Hepatocyte (in vitro differentiated cells): ENCODE data around the gene DET1. TPM values are rescaled to one million over a fixed set of nuclear protein-coding genes. Genes with fewer than 3 reads are reported as not detected.

Experiments
- DNase-seq: peaks from one replicate; pipeline ENCODE4 v3.0.0-alpha.2; 2016; ENCODE audit warnings: low spot score
- H2AFZ ChIP-seq: fragments of 200-600 bp; sonication (generic); 2 replicates; pipeline ENCODE4 v1.6.0; 2016; ENCODE audit warnings: antibody characterized with exemption, mild to moderate bottlenecking
- H3K27ac ChIP-seq: fragments of 200-600 bp; sonication (generic); 2 replicates; pipeline ENCODE4 v1.5.1; 2016; ENCODE audit warnings: mild to moderate bottlenecking
- H3K27me3 ChIP-seq: fragments of 200-600 bp; sonication (generic); 2 replicates; pipeline ENCODE4 v1.6.1; 2016
- H3K36me3 ChIP-seq: fragments of 200-600 bp; sonication (generic); replicated peaks from 2 replicates; pipeline ENCODE4 v1.5.1; 2016; ENCODE audit warnings: low read depth; ENCODE audit not compliant: insufficient read depth
- H3K4me1 ChIP-seq: fragments of 200-600 bp; sonication (generic); 2 replicates; pipeline ENCODE4 v1.5.1; 2016; ENCODE audit warnings: mild to moderate bottlenecking, moderate library complexity; ENCODE audit not compliant: insufficient read depth
- H3K4me2 ChIP-seq: fragments of 200-600 bp; sonication (generic); 2 replicates; pipeline ENCODE4 v1.6.0; 2016
- H3K4me3 ChIP-seq: fragments of 200-600 bp; sonication (generic); 2 replicates; pipeline ENCODE4 v1.5.1; 2016; ENCODE audit warnings: mild to moderate bottlenecking
- H3K79me2 ChIP-seq: fragments of 200-600 bp; sonication (generic); 2 replicates; pipeline ENCODE4 v1.6.0; 2017; ENCODE audit warnings: mild to moderate bottlenecking
- H3K9me2 ChIP-seq: fragments of 200-600 bp; sonication (generic); replicated peaks from 2 replicates; pipeline ENCODE4 v1.6.0; 2017; ENCODE audit warnings: mild to moderate bottlenecking; ENCODE audit not compliant: insufficient read depth
- H3K9me3 ChIP-seq: fragments of 200-600 bp; sonication (generic); 2 replicates; pipeline ENCODE4 v1.5.1; 2016; ENCODE audit warnings: low read depth, mild to moderate bottlenecking
- H4K20me1 ChIP-seq: fragments of 200-600 bp; sonication (generic); 2 replicates; pipeline ENCODE4 v1.6.0; 2016; ENCODE audit warnings: mild to moderate bottlenecking; ENCODE audit not compliant: insufficient read depth, poor library complexity, severe bottlenecking
- EZH2 ChIP-seq: fragments of 200-600 bp; sonication (generic); IDR thresholded peaks from 2 replicates; pipeline ENCODE4 v1.6.1; 2016; ENCODE audit warnings: antibody characterized with exemption, mild to moderate bottlenecking, borderline replicate concordance
- EZH2phosphoT487 ChIP-seq: fragments of 200-600 bp; sonication (generic); IDR thresholded peaks from one replicate; pipeline ENCODE4 v1.6.1; 2018; ENCODE audit warnings: antibody characterized with exemption, mild to moderate bottlenecking, low read depth, moderate library complexity; ENCODE audit not compliant: unreplicated experiment, severe bottlenecking
- WGBS: methylation state at CpG from one replicate; pipeline ENCODE4 v1.1.6; 2016; ENCODE audit warnings: low lambda C conversion rate; ENCODE audit errors: missing lambda C conversion rate; 5-methylcytosine and 5-hydroxymethylcytosine counted together
- polyA plus RNA-seq: library from polyadenylated mRNA; unstranded; fragments of >200 nt; fragmentation: Nextera tagmentation; extraction: Ambion mirVana; gene quantifications from 2 replicates; pipeline ENCODE4 v1.2.1, GENCODE V29; 2016
- total RNA-seq: library from RNA; depleted of rRNA; stranded (reverse); fragments of >200 nt; gene quantifications from 2 replicates; pipeline ENCODE4 v1.2.3, GENCODE V29; 2014
- TF ChIP-seq, protein P1 (sequence below): fragments of 200-600 bp; sonication (generic); IDR thresholded peaks from 2 replicates; pipeline ENCODE4 v1.5.1; 2016; ENCODE audit warnings: antibody characterized with exemption, mild to moderate bottlenecking; ENCODE audit not compliant: poor library complexity

The DET1 gene
- total and polyA plus RNA-seq, 2 experiments from 2014 or later: 4.0 to 7.2 TPM

DNA sequence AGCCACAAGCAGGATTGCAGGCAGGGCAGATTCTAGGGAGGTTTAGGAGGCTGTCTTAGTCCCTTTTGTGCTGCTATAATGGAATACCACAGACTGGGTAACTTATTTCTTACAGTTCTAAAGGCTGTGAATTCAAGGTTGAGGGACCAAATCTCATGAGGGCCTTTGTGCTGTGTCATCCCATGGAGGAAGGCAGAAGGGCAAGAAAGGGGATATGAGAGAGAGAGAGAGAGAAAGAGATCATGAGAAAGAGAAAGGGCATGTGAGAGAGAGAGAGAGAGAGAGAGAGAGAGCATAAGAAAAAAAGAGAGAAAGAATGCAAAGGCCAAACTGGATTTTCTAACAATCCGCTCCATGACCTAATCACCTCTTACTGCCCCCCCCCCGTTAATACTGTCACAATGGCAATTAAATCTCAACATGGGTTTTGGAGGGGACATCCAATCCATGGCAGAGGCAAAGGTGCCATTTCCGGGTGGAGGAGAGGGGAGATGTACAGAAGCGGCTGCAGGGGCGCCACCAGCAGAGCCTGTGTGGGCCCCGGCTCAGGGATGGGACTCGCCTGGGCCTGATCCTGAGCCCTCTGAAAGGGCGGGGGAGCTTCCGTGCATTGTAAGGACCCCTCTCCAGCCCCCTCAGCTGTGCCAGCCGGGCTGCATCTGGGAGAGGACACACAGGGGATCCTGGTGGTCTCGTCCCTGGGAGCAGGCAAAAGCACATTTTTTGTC lies 58.5 kb downstream of the DET1 start:
- Histone ChIP-seq H3K9me2 (no peaks in the 10 kb centered on the region), H3K4me2 (no peak overlapping the region), H3K27ac (no peak overlapping the region), H3K27me3 (no peaks in the 10 kb centered on the region), H3K79me2 (no peaks in the 10 kb centered on the region), H3K4me3 (no peak overlapping the region), H3K9me3 (no peaks in the 10 kb centered on the region), H4K20me1 (no peaks in the 10 kb centered on the region), H2AFZ (no peak overlapping the region), H3K36me3 (no peaks in the 10 kb centered on the region), H3K4me1 (peaks cover 7% of the 10 kb centered on the region)
- 66% methylated on average over 11 of the region's 11 CpGs for WGBS
- DNase-seq: no peak
- TF ChIP-seq EZH2 (no peak), EZH2phosphoT487 (no peak)
- TF ChIP-seq, protein P1, sequence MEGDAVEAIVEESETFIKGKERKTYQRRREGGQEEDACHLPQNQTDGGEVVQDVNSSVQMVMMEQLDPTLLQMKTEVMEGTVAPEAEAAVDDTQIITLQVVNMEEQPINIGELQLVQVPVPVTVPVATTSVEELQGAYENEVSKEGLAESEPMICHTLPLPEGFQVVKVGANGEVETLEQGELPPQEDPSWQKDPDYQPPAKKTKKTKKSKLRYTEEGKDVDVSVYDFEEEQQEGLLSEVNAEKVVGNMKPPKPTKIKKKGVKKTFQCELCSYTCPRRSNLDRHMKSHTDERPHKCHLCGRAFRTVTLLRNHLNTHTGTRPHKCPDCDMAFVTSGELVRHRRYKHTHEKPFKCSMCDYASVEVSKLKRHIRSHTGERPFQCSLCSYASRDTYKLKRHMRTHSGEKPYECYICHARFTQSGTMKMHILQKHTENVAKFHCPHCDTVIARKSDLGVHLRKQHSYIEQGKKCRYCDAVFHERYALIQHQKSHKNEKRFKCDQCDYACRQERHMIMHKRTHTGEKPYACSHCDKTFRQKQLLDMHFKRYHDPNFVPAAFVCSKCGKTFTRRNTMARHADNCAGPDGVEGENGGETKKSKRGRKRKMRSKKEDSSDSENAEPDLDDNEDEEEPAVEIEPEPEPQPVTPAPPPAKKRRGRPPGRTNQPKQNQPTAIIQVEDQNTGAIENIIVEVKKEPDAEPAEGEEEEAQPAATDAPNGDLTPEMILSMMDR: no peak

DNA sequence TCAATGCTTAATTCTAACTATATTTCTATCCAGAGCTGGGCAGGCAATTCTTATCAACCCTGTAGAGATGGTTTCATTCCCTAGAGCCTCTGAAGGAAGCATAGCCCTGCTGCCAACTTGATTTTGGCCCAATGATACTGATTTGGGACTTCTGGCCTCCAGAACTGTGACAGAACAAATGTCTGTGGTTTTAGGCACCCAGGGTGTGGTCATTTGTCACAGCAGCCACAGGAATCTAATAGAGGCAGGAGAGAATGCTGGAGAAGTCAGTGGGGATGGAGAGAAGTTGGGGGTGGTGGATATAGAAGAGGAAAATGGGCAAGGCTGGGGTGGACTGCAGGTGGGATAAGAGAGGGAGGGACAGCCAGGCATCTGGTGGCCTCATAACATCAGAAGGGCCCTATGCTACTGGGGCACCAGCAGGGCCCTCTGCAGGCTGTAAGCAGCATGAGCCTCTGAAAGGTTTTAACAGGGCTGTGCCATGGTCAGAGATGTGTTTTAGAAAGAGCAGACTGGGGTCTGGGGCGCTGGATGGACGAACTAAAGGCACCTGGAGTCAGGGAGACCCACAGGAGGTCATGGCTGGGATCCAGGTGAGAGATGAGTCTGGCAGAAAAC lies 59.2 kb downstream of the DET1 start:
- Histone ChIP-seq H3K4me1 (peaks cover 7% of the 10 kb centered on the region), H3K79me2 (no peaks in the 10 kb centered on the region), H3K27me3 (no peaks in the 10 kb centered on the region), H2AFZ (no peak overlapping the region), H3K4me3 (no peak overlapping the region), H3K4me2 (no peak overlapping the region), H3K27ac (no peak overlapping the region), H3K9me2 (no peaks in the 10 kb centered on the region), H3K36me3 (no peaks in the 10 kb centered on the region), H4K20me1 (no peaks in the 10 kb centered on the region), H3K9me3 (no peaks in the 10 kb centered on the region)
- WGBS: 68% methylated on average over 2 of the region's 2 CpGs
- no peak for DNase-seq
- TF ChIP-seq EZH2: no peak
- TF ChIP-seq, protein P1: no peak
- TF ChIP-seq EZH2phosphoT487: no peak

DNA sequence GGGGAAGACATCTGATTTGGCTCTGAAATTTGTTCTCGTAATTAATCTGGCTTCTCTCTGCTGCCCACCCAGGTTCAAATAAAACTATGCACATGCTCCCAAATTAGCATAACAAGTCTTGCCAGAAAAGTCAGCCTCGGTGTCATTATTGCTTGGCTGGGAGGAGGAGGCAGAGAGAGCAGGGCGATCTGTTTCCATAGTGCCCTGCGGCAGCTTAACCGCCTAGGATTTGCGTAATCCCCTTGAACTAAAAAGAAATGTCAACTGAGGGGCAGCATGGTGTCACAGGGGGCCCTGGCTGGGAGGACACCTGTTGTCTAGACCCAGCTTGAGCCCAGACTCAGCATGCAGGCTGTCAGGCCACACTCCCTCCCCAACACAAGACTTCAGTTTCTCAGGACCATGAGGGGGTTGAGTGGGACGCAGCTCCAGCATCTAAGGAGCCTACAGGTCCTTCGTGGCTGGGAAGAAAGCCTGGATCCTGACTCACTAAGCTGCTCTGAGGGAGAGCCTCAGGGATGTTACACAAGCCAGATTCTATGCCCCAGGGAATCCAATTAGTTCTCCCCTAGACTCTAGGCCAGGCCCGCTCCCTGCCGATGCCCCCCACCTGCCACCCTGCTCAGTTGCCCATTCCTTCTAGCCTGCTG lies 61.7 kb downstream of the DET1 start:
- no peak overlapping the region for H3K4me2 ChIP-seq
- no peaks in the 10 kb centered on the region for H3K9me3 ChIP-seq
- TF ChIP-seq EZH2 (no peak), EZH2phosphoT487 (no peak)
- TF ChIP-seq, protein P1: no peak
- no peaks in the 10 kb centered on the region for H3K9me2 ChIP-seq
- no peak overlapping the region for H3K27ac ChIP-seq
- H3K27me3 ChIP-seq: no peaks in the 10 kb centered on the region
- no peaks in the 10 kb centered on the region for H3K79me2 ChIP-seq
- peaks cover 7% of the 10 kb centered on the region for H3K4me1 ChIP-seq
- peak; percentile 37 for DNase-seq
- no peaks in the 10 kb centered on the region for H3K36me3 ChIP-seq
- H4K20me1 ChIP-seq: no peaks in the 10 kb centered on the region
- 28% methylated on average over 10 of the region's 10 CpGs for WGBS
- H2AFZ ChIP-seq: no peak overlapping the region
- no peak overlapping the region for H3K4me3 ChIP-seq
